Breast epithelium (tissue), 3 donors: Measurements from ENCODE around the gene KIF26B.

ENCODE experiments used
- POLR2A ChIP-seq: fragments of 450-650 bp; IDR thresholded peaks from one replicate; pipeline ENCODE4 v1.6.1; 2016; ENCODE audit warnings: antibody characterized with exemption, mild to moderate bottlenecking, moderate library complexity
- POLR2AphosphoS5 ChIP-seq, 3 donors: sonication (generic); formaldehyde crosslinking; IDR thresholded peaks; one replicate each; pipeline ENCODE4 v1.6.1; 2017; ENCODE audit warnings: antibody characterized with exemption in 3 of 3
- TF ChIP-seq, protein P1 (sequence below), 3 donors: fragments of 450-650 bp; IDR thresholded peaks; one replicate each; pipeline ENCODE4 v1.5.1; 2016 to 2017; ENCODE audit warnings: antibody characterized with exemption in 3 of 3, mild to moderate bottlenecking in 3 of 3, moderate library complexity in 3 of 3

GRCh38 chr1:245105042-245105441, 49.7 kb upstream of the KIF26B start:
- TF ChIP-seq, protein P1, sequence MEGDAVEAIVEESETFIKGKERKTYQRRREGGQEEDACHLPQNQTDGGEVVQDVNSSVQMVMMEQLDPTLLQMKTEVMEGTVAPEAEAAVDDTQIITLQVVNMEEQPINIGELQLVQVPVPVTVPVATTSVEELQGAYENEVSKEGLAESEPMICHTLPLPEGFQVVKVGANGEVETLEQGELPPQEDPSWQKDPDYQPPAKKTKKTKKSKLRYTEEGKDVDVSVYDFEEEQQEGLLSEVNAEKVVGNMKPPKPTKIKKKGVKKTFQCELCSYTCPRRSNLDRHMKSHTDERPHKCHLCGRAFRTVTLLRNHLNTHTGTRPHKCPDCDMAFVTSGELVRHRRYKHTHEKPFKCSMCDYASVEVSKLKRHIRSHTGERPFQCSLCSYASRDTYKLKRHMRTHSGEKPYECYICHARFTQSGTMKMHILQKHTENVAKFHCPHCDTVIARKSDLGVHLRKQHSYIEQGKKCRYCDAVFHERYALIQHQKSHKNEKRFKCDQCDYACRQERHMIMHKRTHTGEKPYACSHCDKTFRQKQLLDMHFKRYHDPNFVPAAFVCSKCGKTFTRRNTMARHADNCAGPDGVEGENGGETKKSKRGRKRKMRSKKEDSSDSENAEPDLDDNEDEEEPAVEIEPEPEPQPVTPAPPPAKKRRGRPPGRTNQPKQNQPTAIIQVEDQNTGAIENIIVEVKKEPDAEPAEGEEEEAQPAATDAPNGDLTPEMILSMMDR (IDR thresholded peaks at IDR 0.05) = no peak
- no peak for TF ChIP-seq POLR2A
- no peak for TF ChIP-seq POLR2AphosphoS5 (IDR thresholded peaks at IDR 0.05)
